Large intestine (tissue), 3 donors: ENCODE data around the gene SRL. TPM values are rescaled to one million over a fixed set of nuclear protein-coding genes. Genes with fewer than 3 reads are reported as not detected.

Experiments used
- DNase-seq, 2 donors: peaks; one replicate each; pipeline versions ENCODE4 v3.0.0 to v3.0.0-alpha.2; 2013
- H3K27ac ChIP-seq: one replicate; pipeline ENCODE4 v1.5.1; 2013; ENCODE audit warnings: low read length
- H3K27me3 ChIP-seq: 2 replicates; pipeline ENCODE4 v1.6.1; 2013; ENCODE audit warnings: low read length; ENCODE audit not compliant: control insufficient read depth, insufficient read depth
- H3K36me3 ChIP-seq: 2 replicates; pipeline ENCODE4 v1.6.1; 2013; ENCODE audit warnings: low read length; ENCODE audit not compliant: control insufficient read depth, insufficient read depth
- H3K4me1 ChIP-seq: one replicate; pipeline ENCODE4 v1.6.1; 2013; ENCODE audit warnings: low read length; ENCODE audit not compliant: control insufficient read depth, insufficient read depth
- H3K4me3 ChIP-seq: one replicate; pipeline ENCODE4 v1.5.1; 2013; ENCODE audit warnings: low read length
- H3K9me3 ChIP-seq: one replicate; pipeline ENCODE4 v1.6.1; 2013; ENCODE audit warnings: mild to moderate bottlenecking, low read depth, low read length, moderate library complexity; ENCODE audit not compliant: control insufficient read depth
- WGBS: methylation state at CpG from one replicate; pipeline ENCODE4 v1.1.5; 2013; ENCODE audit warnings: low lambda C conversion rate; ENCODE audit not compliant: insufficient coverage; 5-methylcytosine and 5-hydroxymethylcytosine counted together
- polyA plus RNA-seq: library from polyadenylated mRNA; unstranded; fragments of 120-200 nt; gene quantifications from one replicate; pipeline ENCODE4 v1.2.1, GENCODE V29; 2013

The SRL gene
- polyA plus RNA-seq, 1 donor: 2.3 TPM

DNA sequence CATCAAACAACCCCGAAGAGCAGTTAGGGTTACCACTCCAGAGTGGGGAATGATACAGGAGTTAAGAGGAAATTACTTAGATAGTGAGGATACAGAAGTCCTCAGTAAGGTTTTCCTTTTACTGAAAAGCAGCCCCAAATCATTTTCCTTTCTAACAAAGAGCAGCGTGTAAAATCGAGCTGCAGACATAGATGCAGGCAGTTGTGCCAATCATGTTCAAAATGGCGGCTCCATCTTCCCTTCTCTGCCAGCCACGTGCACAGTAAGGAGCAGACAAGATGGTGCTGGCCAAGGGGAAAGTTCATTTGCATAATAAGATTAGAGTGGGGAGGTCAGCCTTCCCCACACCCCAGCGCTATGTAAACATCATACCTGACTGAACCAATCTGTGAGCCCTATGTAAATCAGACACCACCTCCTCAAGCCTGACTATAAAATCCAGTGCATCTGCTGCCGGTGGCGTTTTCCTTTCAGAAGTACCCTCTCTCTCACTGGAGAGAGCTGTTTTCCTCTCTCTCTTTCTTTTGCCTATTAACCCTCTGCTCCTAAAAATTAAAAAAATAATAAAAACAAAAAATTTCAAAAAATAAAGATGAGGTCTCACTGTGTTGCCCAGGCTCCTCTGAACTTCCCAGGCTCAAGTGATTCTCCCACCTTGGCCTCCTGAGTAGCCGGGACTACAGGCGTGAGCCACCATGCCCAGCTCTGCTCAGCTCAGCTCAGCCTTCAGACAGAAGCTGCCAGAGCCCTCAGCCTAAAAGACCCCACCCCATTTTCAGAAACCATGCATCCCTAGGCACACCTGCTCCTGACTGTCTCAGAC is 2.6 kb upstream of the SRL start:
- Histone ChIP-seq H3K36me3 (no peaks in the 10 kb centered on the region), H3K9me3 (no peaks in the 10 kb centered on the region), H3K27ac (no peak overlapping the region), H3K27me3 (no peaks in the 10 kb centered on the region), H3K4me1 (peaks cover 8% of the 10 kb centered on the region), H3K4me3 (no peak overlapping the region)
- WGBS: no CpG with 5 or more reads among the region's 10 CpGs
- peak in 1 of 2 donors; percentile 52 for DNase-seq

- no peak overlapping the region for H3K27ac ChIP-seq
- H3K27me3 ChIP-seq: no peaks in the 10 kb centered on the region
- H3K36me3 ChIP-seq: no peaks in the 10 kb centered on the region
- peaks cover 5% of the 10 kb centered on the region for H3K4me1 ChIP-seq
- DNase-seq: no peak
- WGBS: 96% methylated on average over 4 of the region's 17 CpGs
- no peaks in the 10 kb centered on the region for H3K9me3 ChIP-seq
- H3K4me3 ChIP-seq: no peak overlapping the region
Observed at GRCh38 chr16:4241258-4241927, 487 bp downstream of the SRL start.

- H3K27ac ChIP-seq: no peak overlapping the region
- no peak overlapping the region for H3K4me3 ChIP-seq
- WGBS: no CpG with 5 or more reads among the region's 12 CpGs
Observed at GRCh38 chr16:4240624-4241023, 1.3 kb downstream of the SRL start.

DNA sequence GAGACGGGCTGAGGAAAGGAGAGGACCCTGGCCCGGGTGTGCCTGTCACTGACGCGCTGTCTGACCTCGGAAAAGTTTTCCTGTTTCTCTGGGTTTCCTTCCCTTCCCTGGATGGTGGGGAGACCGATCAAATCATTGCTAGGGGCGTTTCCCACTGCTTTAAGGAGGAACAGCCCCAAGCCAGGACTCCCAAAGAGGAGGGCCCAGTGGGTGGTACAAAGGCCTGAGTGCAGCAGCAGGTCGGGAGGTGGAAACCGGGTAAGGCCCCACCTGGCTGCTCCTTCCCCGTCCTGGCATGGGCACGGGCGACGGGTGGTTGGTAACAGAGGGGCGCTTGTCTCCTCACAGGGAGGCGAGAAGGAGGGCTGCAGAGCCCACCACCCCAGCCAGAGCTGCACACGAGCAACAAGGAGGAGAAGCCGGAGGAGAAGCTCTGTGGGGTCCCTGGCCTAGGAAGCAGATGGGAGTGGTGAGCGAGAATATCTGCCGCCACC is 2.2 kb downstream of the SRL start:
- no peak for DNase-seq
- Histone ChIP-seq H3K9me3 (no peaks in the 10 kb centered on the region), H3K27ac (no peak overlapping the region), H3K27me3 (no peaks in the 10 kb centered on the region), H3K4me3 (no peak overlapping the region), H3K36me3 (no peaks in the 10 kb centered on the region), H3K4me1 (no peaks in the 10 kb centered on the region)
- WGBS: no CpG with 5 or more reads among the region's 19 CpGs

More at GRCh38 chr16:4240624-4241023, 1.3 kb downstream of the SRL start:
- Histone ChIP-seq H3K4me1 (no peaks in the 10 kb centered on the region), H3K36me3 (no peaks in the 10 kb centered on the region), H3K27me3 (no peaks in the 10 kb centered on the region), H3K9me3 (no peaks in the 10 kb centered on the region)
- no peak for DNase-seq

DNA sequence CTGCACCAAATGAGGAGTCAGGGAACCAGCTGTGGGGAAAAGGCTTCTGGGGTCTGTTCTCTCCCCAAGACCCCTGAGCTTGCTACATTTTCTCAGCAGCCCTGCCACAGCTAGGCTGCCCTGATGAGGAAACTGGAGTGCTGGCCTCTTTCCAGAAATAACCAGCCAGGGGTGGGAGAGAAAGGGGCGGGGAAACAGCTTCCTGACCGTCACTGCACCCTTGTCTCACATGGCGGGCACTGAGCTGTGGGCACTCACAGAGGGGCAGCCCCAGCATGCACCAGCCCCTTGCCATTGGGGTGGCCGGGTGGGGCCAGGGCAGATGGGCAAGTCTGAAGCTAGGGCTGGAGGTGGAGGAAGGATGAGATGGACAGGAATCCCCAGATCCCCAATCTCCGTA is 2.9 kb downstream of the SRL start:
- no peaks in the 10 kb centered on the region for H3K9me3 ChIP-seq
- no peak for DNase-seq
- H3K27me3 ChIP-seq: no peaks in the 10 kb centered on the region
- H3K4me3 ChIP-seq: no peak overlapping the region
- no peak overlapping the region for H3K27ac ChIP-seq
- H3K36me3 ChIP-seq: no peaks in the 10 kb centered on the region
- no CpG with 5 or more reads among the region's 5 CpGs for WGBS
- no peaks in the 10 kb centered on the region for H3K4me1 ChIP-seq

GRCh38 chr16:4233431-4233830 is 8.4 kb downstream of the SRL start:
- WGBS: no CpG with 5 or more reads among the region's 4 CpGs
- Histone ChIP-seq H3K27ac (no peak overlapping the region), H3K9me3 (no peaks in the 10 kb centered on the region), H3K4me1 (no peaks in the 10 kb centered on the region), H3K36me3 (no peaks in the 10 kb centered on the region), H3K27me3 (peaks cover 3% of the 10 kb centered on the region), H3K4me3 (no peak overlapping the region)
- no peak for DNase-seq

- Histone ChIP-seq H3K36me3 (no peaks in the 10 kb centered on the region), H3K27ac (no peak overlapping the region), H3K4me1 (no peaks in the 10 kb centered on the region), H3K27me3 (peaks cover 3% of the 10 kb centered on the region), H3K9me3 (no peaks in the 10 kb centered on the region), H3K4me3 (no peak overlapping the region)
- 90% methylated on average over 2 of the region's 14 CpGs for WGBS
- DNase-seq: no peak
Observed at GRCh38 chr16:4232541-4233386, 9.1 kb downstream of the SRL start.

DNA sequence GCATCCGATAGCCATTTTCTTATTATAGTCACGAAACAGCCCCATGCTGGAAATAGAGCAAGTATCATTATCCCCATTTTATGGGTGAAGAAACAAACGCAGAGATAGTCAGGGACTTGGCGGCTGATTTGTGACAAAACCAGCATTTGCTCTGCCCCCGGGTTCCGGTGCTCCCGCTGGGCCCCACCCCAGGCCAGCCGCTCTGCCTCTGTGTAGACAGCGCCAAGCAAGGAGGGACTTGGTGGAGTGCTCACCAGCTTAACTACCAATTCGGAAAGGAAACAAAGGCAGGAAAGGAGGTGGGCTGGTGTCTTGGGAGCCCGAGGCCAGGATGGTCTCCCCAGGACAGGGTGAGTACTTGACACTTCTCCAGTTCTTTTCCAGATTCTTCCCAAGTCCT is 10.0 kb downstream of the SRL start:
- Histone ChIP-seq H3K4me3 (no peak overlapping the region), H3K27ac (no peak overlapping the region), H3K36me3 (no peaks in the 10 kb centered on the region), H3K9me3 (peaks cover 6% of the 10 kb centered on the region), H3K27me3 (peaks cover 3% of the 10 kb centered on the region), H3K4me1 (no peaks in the 10 kb centered on the region)
- DNase-seq: no peak
- WGBS: no CpG with 5 or more reads among the region's 11 CpGs

DNA sequence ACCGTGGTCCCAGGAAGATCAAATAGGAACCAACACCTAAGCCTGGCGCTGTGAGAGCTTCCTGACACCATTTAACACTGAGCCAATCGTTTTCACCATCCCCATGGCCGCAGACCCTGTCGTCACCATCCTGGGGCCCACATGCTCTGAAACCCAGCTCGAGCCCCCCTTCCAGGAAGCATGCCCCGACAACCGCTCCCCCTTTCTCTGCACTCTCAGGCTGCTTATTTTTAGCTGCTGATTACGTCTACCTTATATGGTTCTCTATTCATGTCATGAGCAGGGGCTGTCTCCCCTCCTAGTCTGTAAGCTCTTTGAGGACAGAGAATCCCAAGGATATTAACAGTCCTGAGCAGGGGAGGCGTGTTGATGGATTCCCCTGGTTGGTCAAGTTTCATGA is 10.5 kb downstream of the SRL start:
- no peaks in the 10 kb centered on the region for H3K4me1 ChIP-seq
- WGBS: no CpG with 5 or more reads among the region's 10 CpGs
- H3K4me3 ChIP-seq: no peak overlapping the region
- no peaks in the 10 kb centered on the region for H3K36me3 ChIP-seq
- no peak overlapping the region for H3K27ac ChIP-seq
- peaks cover 9% of the 10 kb centered on the region for H3K9me3 ChIP-seq
- no peak for DNase-seq
- H3K27me3 ChIP-seq: peaks cover 3% of the 10 kb centered on the region

GRCh38 chr16:4227040-4227332 is 14.9 kb downstream of the SRL start:
- H3K27ac ChIP-seq: no peak overlapping the region
- H3K9me3 ChIP-seq: peaks cover 9% of the 10 kb centered on the region
- no peaks in the 10 kb centered on the region for H3K4me1 ChIP-seq
- H3K4me3 ChIP-seq: no peak overlapping the region
- no peaks in the 10 kb centered on the region for H3K27me3 ChIP-seq
- H3K36me3 ChIP-seq: no peaks in the 10 kb centered on the region
- 90% methylated on average over 2 of the region's 2 CpGs for WGBS
- DNase-seq: no peak
